Neural cell (in vitro differentiated cells): ENCODE results near the gene KIFAP3.

Experiments
- CTCF ChIP-seq: fragments of 450-650 bp; IDR thresholded peaks from 2 replicates; pipeline ENCODE4 v1.5.1; 2014; ENCODE audit warnings: antibody characterized with exemption, mild to moderate bottlenecking, moderate library complexity; ENCODE audit not compliant: poor library complexity, severe bottlenecking
- EZH2 ChIP-seq: fragments of 200-600, 300-800 bp; shearing (Covaris generic), sonication (generic); IDR thresholded peaks from 2 replicates; pipeline ENCODE4 v1.6.1; 2014; ENCODE audit warnings: antibody characterized with exemption, low read length, borderline replicate concordance, mild to moderate bottlenecking; ENCODE audit not compliant: insufficient read depth, poor library complexity, severe bottlenecking

GRCh38 chr1:169915150-169915549 is 159.3 kb downstream of the KIFAP3 start:
- TF ChIP-seq EZH2 (no peak), CTCF (no peak)
